MM.1S (cell line): Measurements from ENCODE around the gene IKBKE.

Source experiments
- CTCF ChIP-seq: fragments of 300-600 bp; sonication (generic); IDR thresholded peaks from 2 replicates; pipeline ENCODE4 v1.5.1; 2016; ENCODE audit warnings: antibody characterized with exemption, low read length, mixed read lengths
- EZH2 ChIP-seq: fragments of 300-600 bp; sonication (generic); optimal IDR thresholded peaks from 2 replicates; pipeline ENCODE3; 2017; ENCODE audit warnings: low read depth, mild to moderate bottlenecking, antibody characterized with exemption, low read length, mixed read lengths

GRCh38 chr1:206467915-206468314 is 2.4 kb upstream of the IKBKE start:
- TF ChIP-seq CTCF = no peak
- TF ChIP-seq EZH2 = no peak
